Measurements from ENCODE around the gene ILF2.
A peak's percentile ranks its signal among the peaks of the same experiment; 100 is the strongest.
"Not testable (repeated sequence)": the region's sequence is repeated elsewhere in the genome, so short reads cannot be mapped to it uniquely, and the experiment has no call there.

ILF2 gene

DNA sequence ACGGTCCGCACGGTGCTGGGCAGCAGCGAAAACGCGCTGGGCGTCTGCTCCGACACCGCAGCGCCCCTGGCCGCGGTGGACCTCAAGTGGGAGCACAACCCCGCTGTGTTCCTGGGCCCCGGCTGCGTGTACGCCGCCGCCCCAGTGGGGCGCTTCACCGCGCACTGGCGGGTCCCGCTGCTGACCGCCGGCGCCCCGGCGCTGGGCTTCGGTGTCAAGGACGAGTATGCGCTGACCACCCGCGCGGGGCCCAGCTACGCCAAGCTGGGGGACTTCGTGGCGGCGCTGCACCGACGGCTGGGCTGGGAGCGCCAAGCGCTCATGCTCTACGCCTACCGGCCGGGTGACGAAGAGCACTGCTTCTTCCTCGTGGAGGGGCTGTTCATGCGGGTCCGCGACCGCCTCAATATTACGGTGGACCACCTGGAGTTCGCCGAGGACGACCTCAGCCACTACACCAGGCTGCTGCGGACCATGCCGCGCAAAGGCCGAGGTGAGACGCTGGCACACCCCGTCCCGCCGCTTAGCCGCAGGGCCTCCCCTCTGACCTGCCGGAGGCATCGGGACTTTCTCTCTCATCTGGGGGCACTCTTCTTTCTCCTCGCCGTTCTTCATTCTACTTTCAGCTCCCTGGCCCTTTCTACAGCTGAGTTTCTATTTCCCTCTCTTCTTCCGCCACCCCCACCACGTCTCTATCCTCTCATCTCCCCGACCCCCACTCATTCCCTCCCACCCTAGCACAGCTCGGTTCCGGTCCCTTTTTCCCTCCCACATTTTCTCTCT, 8.7 kb upstream of the ILF2 start:
- DNase-seq (ENCODE audit: extremely low read depth in 1 of 2, low read depth in 1 of 2) = peak in 1 of 2 donors; percentile 11

GRCh38 chr1:153678519-153679336, 7.9 kb upstream of the ILF2 start, which contains the start of gene NPR1:
NPR1 (plus strand) TSS chr1:153678688; CDS start chr1:153679109, 421 bp downstream.
- no peak for DNase-seq (ENCODE audit: extremely low read depth in 1 of 2, low read depth in 1 of 2)

- DNase-seq (ENCODE audit: extremely low read depth in 1 of 2, low read depth in 1 of 2) = peak in 1 of 2 donors; percentile 17
These were observed 7.1 kb upstream of the ILF2 start for GRCh38 chr1:153677718-153678518.

GRCh38 chr1:153673511-153673910, 2.7 kb upstream of the ILF2 start:
- no peak for DNase-seq (ENCODE audit: extremely low read depth in 1 of 2, low read depth in 1 of 2)

GRCh38 chr1:153671628-153672353, 998 bp upstream of the ILF2 start:
- DNase-seq (ENCODE audit: extremely low read depth in 1 of 2, low read depth in 1 of 2) = peak in 1 of 2 donors; percentile 8

- no peak for DNase-seq (ENCODE audit: extremely low read depth in 1 of 2, low read depth in 1 of 2)
These were observed 435 bp downstream of the ILF2 start for GRCh38 chr1:153670257-153670858.

GRCh38 chr1:153669606-153670005, 1.2 kb downstream of the ILF2 start:
- no peak for DNase-seq (ENCODE audit: extremely low read depth in 1 of 2, low read depth in 1 of 2)

- DNase-seq (ENCODE audit: extremely low read depth in 1 of 2, low read depth in 1 of 2) = not testable (repeated sequence)
These were observed 2.1 kb downstream of the ILF2 start for GRCh38 chr1:153668672-153669071.

- DNase-seq (ENCODE audit: extremely low read depth in 1 of 2, low read depth in 1 of 2) = no peak
These were observed 3.4 kb downstream of the ILF2 start for GRCh38 chr1:153667439-153667838.

DNA sequence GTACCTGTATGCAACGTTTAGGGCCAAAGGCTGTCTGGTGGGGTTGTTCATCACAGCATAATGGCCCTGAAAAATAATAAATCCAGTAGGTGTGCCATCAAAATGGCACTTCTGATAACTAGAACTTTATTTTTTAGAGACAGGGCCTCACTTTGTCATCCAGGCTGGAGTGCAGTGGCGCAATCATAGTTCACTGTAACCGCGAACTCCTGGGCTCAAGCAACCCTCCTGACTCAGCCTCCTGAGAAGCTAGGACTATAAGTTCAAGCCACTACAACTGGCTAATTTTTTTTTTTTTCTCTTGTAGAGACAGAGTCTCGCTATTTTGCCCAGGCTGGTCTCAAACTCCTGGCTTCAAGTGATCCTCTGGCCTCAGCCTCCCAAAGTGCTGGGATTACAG, 7.6 kb downstream of the ILF2 start:
- DNase-seq (ENCODE audit: extremely low read depth in 1 of 2, low read depth in 1 of 2) = no peak

DNA sequence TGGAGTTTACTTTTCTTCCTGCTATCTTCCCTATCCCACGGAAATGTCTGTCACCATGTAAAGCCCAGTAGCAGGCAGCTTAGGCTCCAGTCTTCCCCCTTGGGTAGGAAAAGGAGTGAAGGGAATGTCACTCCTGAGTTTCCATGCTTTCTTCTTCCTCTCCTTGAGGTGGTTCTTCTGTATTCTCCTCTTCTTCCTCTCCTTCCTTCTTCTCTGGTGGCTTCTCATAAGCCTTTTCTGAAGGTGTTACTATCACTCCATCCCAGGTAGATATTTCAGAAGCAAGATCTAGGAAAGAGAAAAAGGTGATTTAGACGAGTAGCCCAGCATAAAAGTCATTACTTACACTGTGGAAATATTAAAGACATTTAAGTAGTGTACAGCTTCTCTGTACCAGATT, 8.5 kb downstream of the ILF2 start:
- no peak for DNase-seq (ENCODE audit: extremely low read depth in 1 of 2, low read depth in 1 of 2)

DNA sequence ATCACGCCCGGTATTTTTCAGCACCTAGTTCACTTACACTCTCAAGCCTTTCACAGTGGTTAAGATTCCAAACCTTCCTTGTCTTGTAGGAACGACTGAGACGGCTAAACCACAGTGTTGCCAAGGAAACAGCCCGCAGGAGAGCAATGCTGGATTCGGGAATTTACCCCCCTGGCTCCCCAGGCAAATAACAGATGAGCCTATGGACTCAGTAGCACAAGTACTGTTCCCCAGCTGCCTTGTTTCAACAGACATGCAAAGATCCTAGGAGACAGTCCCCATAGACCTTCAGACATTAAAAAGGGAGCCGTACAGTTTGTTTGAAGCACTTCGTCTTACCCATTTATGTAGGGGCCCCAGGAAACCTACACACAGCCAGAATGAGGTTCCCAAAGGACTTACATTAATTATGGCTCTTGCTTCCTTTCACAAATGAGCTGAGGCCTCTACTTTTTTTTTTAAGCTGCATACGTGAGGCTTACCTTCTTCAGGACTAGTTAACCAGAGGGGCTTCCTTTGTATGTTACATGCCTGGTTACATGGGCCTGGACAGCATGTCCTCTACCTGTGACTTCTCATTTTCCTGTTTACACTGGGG, 9.6 kb downstream of the ILF2 start:
- DNase-seq (ENCODE audit: extremely low read depth in 1 of 2, low read depth in 1 of 2) = no peak

- DNase-seq (ENCODE audit: extremely low read depth in 1 of 2, low read depth in 1 of 2) = no peak
These were observed 11.1 kb downstream of the ILF2 start for GRCh38 chr1:153659656-153660055.

GRCh38 chr1:153659175-153659534, 11.6 kb downstream of the ILF2 start:
- no peak for DNase-seq (ENCODE audit: extremely low read depth in 1 of 2, low read depth in 1 of 2)

DNA sequence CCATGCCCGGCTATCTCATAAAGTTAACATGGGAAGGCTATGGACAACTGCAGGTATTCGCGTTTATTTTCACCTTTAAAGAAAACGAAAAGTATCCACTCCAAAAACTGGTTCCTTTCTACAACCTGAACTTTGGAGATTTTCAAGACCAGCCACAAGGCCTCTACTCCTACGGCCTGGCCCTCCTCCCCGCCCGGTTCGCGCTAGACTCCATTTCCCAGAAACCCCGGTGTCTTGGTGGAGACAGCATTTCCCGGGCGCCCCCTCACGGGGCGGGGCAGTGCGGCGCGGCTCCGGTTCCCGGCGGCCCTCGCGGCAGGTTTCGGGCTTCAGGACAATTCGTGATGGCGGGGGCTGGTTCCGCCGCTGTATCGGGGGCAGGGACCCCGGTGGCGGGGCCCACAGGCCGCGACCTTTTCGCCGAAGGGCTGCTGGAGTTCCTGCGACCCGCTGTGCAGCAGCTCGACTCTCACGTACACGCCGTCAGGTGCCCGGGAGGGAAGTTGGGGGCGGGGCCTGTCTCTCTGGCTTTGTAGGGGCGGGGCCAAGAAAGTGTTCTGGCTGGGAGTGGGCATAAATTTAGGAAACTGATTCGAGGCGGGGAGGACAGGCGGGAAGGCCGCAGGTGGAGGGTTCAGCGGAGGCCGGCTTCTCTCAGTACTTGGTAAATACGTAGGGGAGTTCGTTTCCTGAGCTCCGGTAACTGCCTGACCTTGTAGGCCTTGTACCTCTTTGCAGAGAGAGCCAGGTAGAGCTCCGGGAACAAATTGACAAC, 12.2 kb downstream of the ILF2 start, which contains the start of gene SNAPIN:
TSS of gene SNAPIN (plus strand) at position 304 of the 775 bp plus-strand sequence. CDS start at position 345, 41 bp downstream.
- DNase-seq (ENCODE audit: extremely low read depth in 1 of 2, low read depth in 1 of 2) = peak; percentile 65 to 83

DNA sequence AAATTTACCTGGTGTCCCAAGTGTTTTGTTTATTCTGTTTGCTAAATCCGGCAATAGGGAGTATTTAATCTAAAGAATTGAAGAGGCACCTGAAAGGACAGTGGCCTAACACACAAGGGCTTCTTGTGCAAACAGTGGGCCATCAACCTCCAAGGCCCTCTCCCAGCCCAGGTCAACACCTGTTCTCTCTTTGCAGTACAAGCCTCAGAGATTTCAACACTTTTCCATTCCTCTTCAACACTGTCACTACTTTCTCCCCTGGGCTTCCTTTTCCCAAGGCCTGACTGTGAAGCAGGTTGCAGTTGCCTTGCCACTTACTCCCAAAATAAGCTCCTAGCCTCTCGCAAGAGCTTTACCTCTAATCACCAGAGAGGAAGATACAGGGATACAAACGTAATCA, 15.5 kb downstream of the ILF2 start:
- no peak for DNase-seq (ENCODE audit: extremely low read depth in 1 of 2, low read depth in 1 of 2)

GRCh38 chr1:153652805-153653500, 17.8 kb downstream of the ILF2 start:
- DNase-seq (ENCODE audit: extremely low read depth in 1 of 2, low read depth in 1 of 2) = no peak

DNA sequence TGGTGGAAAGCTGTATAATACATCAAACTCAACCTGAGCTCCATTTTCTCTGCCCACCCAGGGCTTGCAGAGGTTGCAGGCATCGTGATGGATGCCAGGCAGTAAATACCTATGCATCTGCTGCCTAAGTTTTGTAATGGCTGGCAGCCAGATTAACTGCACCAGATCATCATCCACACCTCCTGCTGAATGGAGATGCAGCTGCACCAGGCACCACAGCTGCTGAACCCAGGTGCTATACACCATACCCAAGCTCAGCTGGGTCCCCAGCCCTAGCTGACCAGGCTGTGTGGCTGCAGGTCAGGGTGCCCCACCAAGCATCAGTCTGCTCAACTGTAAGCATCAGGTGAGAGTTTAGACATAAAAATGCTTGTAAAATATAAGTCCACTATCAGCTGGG, 19.0 kb downstream of the ILF2 start:
- DNase-seq (ENCODE audit: extremely low read depth in 1 of 2, low read depth in 1 of 2) = no peak

Data from activated CD8-positive, alpha-beta memory T cell treated with anti-CD3 and anti-CD28 coated beads for 1 hour (primary cell).